Lower leg skin (tissue), 3 donors: ENCODE results near the gene GSTM4.

Source experiments
- CTCF ChIP-seq, 3 donors: fragments of 450-650 bp; IDR thresholded peaks; one replicate each; pipeline ENCODE4 v1.5.1; 2016; ENCODE audit warnings: antibody characterized with exemption in 3 of 3, mild to moderate bottlenecking in 3 of 3, moderate library complexity in 2 of 3
- POLR2A ChIP-seq, 2 donors: fragments of 450-650 bp; IDR thresholded peaks; one replicate each; pipeline ENCODE4 v1.6.1; 2016 to 2017; ENCODE audit warnings: antibody characterized with exemption in 2 of 2, mild to moderate bottlenecking in 1 of 2, moderate library complexity in 1 of 2

GRCh38 chr1:109609881-109610280 is 46.0 kb upstream of the GSTM4 start:
- TF ChIP-seq CTCF (IDR thresholded peaks at IDR 0.05) (no peak), POLR2A (IDR thresholded peaks at IDR 0.05) (no peak)
